Glutamatergic neuron (in vitro differentiated cells): ENCODE results near the gene NECAB2. TPM values are rescaled to one million over a fixed set of nuclear protein-coding genes. Genes with fewer than 3 reads are reported as not detected.

Experiments
- DNase-seq: peaks from one replicate; pipeline ENCODE4 v3.0.0; 2022
- H3K27ac Mint-ChIP-seq: one replicate; pipeline ENCODE4 v1.8.0; 2020; ENCODE audit warnings: mild to moderate bottlenecking, mixed read lengths, inconsistent platforms; ENCODE audit not compliant: unreplicated experiment
- H3K27me3 Mint-ChIP-seq: one replicate; pipeline ENCODE4 v1.8.0; 2020; ENCODE audit warnings: mild to moderate bottlenecking, moderate library complexity, mixed read lengths, inconsistent platforms; ENCODE audit not compliant: unreplicated experiment
- H3K36me3 Mint-ChIP-seq: one replicate; pipeline ENCODE4 v1.8.0; 2020; ENCODE audit warnings: mild to moderate bottlenecking, mixed read lengths, inconsistent platforms; ENCODE audit not compliant: unreplicated experiment
- H3K4me1 Mint-ChIP-seq: one replicate; pipeline ENCODE4 v1.8.0; 2020; ENCODE audit warnings: mild to moderate bottlenecking, low read depth, mixed read lengths, inconsistent platforms; ENCODE audit not compliant: unreplicated experiment
- H3K4me3 Mint-ChIP-seq: one replicate; pipeline ENCODE4 v1.8.0; 2020; ENCODE audit warnings: mild to moderate bottlenecking, mixed read lengths, inconsistent platforms; ENCODE audit not compliant: unreplicated experiment
- H3K9me3 Mint-ChIP-seq: one replicate; pipeline ENCODE4 v1.8.0; 2020; ENCODE audit warnings: mild to moderate bottlenecking, moderate library complexity, mixed read lengths, inconsistent platforms; ENCODE audit not compliant: unreplicated experiment
- total RNA-seq: library from RNA; stranded (reverse); fragmentation: NEBNext Ultra II Directional; extraction: Animal tissue kit (Norgen Biotek cat#: 25700); gene quantifications from one replicate; pipeline ENCODE4 v1.2.1, GENCODE V29; 2021; ENCODE audit not compliant: unreplicated experiment
- TF ChIP-seq, protein P1 (sequence below): fragments of 200-600 bp; sonication (generic); IDR thresholded peaks from one replicate; pipeline ENCODE4 v1.5.0; 2021; ENCODE audit not compliant: partially characterized antibody, unreplicated experiment

Gene NECAB2
- total RNA-seq, 1 donor from 2014 or later = 112 TPM

DNA sequence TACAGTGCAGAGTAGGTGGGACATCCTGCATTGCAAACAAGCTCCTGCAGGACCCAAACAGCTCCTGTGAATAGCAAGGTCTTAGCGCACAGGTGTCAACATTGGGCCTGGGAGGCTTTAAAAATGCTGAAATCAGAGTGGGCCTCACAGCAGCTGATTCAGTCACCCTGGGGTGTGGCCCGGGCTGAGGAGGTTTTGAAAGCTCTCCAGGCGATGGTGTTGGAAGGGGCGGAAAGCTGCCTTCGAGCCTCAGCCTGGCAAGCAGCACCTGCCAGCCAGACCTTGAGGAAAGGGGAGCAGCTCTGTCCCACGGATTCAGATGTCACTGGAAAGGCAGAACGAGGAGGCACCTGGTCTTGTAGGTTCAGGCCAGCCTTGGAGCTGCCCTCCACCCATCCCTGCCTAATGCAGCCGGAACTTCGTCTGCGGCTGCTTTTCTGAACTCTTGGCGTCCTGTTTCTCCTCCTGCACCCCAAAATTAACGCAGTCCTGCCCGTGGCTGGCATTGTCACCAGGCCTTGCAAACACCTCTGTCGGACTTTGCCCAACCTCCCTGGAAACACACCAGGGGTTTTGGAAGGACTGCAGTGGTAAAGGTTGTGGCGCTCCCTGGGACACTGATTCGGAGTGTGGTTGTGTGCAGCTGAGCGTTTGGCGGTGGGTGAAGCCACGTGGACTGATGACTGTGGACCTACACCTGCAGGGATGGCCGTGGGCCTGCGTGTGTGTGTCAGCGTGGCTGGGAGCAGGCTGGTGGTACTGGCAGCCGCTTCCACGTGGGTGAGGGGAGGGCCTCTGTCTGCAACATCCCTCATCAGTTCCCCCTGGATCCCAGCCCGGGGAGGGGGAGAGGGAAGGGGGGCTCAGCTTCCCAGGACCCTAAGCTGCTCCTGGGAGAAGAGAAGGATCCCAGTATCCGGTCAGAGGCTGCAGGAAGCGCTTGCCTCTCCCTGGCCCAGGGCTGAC, 3.4 kb downstream of the NECAB2 start:
- Mint-ChIP-seq H3K27ac (no peak overlapping the region), H3K27me3 (peaks cover 20% of the 10 kb centered on the region), H3K36me3 (no peaks in the 10 kb centered on the region)

DNA sequence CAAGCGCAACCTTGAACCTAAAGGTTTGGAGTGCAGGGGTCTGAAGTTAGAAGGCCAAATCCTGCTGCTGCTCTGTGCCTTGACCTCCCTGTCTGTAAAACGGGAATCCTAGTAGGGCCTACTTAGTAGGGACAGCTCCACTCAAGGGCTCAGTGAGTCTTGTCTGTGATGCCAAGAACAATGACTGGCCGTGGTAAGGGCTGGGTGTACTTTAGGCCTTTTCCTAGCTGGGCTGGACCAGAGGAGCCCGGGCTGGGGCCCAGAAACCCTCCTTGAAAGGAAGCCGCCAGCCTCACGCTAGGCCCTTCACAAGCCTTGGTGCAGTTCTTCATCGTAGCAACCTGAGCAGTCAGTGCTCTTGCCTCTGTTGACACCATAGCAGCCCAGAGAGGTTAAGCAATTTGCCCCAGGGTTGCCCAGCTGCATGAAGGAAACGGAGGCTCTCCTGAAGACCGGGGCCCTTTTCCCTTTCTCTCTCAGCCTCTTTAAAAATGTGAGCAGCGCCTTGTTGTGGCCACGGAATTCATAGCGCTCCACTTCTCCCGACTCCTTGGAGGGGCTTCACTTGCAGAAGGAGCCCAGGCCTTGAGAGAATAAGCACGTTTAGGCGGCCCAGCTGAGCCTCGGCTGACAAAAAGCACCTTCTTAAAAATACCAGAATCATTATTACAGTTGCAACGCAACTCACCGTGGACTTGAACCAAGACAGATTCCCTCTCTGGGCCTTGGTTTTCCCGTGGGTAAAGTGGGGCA, 4.4 kb downstream of the NECAB2 start:
- Mint-ChIP-seq H3K4me1 (peaks cover 13% of the 10 kb centered on the region), H3K9me3 (peaks cover 14% of the 10 kb centered on the region), H3K27ac (no peak overlapping the region), H3K27me3 (peaks cover 20% of the 10 kb centered on the region), H3K4me3 (no peak overlapping the region), H3K36me3 (no peaks in the 10 kb centered on the region)
- no peak for DNase-seq
- TF ChIP-seq, protein P1, sequence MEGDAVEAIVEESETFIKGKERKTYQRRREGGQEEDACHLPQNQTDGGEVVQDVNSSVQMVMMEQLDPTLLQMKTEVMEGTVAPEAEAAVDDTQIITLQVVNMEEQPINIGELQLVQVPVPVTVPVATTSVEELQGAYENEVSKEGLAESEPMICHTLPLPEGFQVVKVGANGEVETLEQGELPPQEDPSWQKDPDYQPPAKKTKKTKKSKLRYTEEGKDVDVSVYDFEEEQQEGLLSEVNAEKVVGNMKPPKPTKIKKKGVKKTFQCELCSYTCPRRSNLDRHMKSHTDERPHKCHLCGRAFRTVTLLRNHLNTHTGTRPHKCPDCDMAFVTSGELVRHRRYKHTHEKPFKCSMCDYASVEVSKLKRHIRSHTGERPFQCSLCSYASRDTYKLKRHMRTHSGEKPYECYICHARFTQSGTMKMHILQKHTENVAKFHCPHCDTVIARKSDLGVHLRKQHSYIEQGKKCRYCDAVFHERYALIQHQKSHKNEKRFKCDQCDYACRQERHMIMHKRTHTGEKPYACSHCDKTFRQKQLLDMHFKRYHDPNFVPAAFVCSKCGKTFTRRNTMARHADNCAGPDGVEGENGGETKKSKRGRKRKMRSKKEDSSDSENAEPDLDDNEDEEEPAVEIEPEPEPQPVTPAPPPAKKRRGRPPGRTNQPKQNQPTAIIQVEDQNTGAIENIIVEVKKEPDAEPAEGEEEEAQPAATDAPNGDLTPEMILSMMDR = no peak

More for the DNA sequence above, 3.4 kb downstream of the NECAB2 start:
- DNase-seq = no peak
- Mint-ChIP-seq H3K4me1 (peaks cover 13% of the 10 kb centered on the region), H3K4me3 (no peak overlapping the region), H3K9me3 (peaks cover 14% of the 10 kb centered on the region)
- TF ChIP-seq, protein P1 = no peak

DNA sequence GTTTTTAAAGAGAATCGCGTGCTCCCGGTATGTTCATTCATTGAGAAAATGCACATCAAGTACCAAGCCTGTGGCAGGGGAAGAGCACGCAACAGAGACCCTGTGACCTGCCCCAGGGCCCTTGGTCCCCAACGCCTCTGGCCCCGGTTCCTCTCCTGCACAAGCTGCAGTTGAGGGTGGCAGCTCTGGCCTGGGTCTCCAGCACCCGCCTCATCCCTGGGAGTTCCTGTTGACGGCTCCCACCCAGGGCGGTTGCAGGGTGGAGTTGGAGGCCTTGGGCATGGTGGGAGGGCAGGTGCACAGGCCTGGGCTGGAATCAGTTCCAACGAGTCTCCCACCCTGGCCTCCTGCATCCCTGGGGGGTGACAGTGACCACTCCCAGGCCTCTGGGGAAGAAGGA, 5.0 kb downstream of the NECAB2 start:
- Mint-ChIP-seq H3K27me3 (peaks cover 19% of the 10 kb centered on the region), H3K4me3 (no peak overlapping the region), H3K36me3 (peaks cover 3% of the 10 kb centered on the region), H3K4me1 (peaks cover 13% of the 10 kb centered on the region), H3K9me3 (peaks cover 16% of the 10 kb centered on the region), H3K27ac (no peak overlapping the region)
- TF ChIP-seq, protein P1 = no peak
- no peak for DNase-seq

DNA sequence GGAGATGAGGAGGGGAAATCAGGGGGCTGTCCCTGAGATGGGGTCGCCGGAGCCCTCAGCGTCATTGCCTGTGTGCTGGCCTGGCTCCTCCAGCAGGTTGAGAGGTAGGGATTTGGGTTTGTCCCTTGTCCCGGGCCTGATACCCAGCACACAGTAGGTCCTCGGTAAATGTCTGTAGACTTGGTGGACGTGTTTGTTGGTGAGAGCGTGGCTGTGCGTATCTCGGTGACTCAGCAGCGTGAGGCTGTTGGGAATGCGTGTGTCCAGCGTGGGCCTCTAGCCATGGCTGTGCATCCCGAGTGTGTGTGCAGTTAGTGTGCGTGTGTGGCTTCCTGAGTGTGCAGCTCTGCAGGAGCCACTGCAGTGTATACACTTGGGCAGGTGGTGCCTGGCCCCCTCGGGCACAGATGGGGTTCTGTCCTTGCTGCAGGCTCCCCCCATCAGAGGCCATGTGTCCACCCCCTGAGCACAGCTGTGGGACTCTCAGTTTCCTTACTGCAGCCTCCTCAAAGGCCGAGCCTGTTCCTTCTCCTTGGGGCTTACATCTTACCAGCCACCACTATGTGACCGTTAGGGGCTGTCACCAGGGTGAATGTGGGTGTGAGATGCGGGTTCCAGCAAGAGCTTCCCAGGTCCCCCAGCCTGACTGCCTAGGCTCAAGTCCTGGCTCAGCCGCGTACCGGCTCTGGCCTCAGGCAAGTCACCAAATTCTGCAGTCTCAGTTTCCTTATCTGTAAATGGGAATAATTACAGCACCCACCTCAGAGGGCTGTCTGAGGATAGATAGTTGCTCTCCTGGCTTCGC, 5.7 kb downstream of the NECAB2 start:
- peaks cover 13% of the 10 kb centered on the region for H3K4me1 Mint-ChIP-seq
- peaks cover 21% of the 10 kb centered on the region for H3K9me3 Mint-ChIP-seq
- TF ChIP-seq, protein P1 = no peak
- peaks cover 19% of the 10 kb centered on the region for H3K27me3 Mint-ChIP-seq
- H3K4me3 Mint-ChIP-seq = peak overlapping the region; percentile 71
- no peak for DNase-seq
- peak overlapping the region; percentile 73 for H3K27ac Mint-ChIP-seq
- peaks cover 10% of the 10 kb centered on the region for H3K36me3 Mint-ChIP-seq
